Measurements from ENCODE around the gene DCLK1. TPM values are rescaled to one million over a fixed set of nuclear protein-coding genes. Genes with fewer than 3 reads are reported as not detected.
"Not testable (repeated sequence)": the region's sequence is repeated elsewhere in the genome, so short reads cannot be mapped to it uniquely, and the experiment has no call there.

DCLK1 gene
- total and polyA plus RNA-seq, 9 donors, result 42.0 to 109 (median 87.9) TPM

- Histone ChIP-seq H3K4me3 (ENCODE audit: low read length) (no peak overlapping the region), H3K27ac (ENCODE audit: low read length) (no peak overlapping the region), H3K27me3 (ENCODE audit: control insufficient read depth, insufficient read depth, low read length) (no peaks in the 10 kb centered on the region), H3K36me3 (ENCODE audit: control insufficient read depth, insufficient read depth, low read length) (peaks cover 5% of the 10 kb centered on the region), H3K4me1 (ENCODE audit: control insufficient read depth, insufficient read depth, low read length) (no peaks in the 10 kb centered on the region), H3K9me3 (replicated peaks; ENCODE audit: control insufficient read depth, low read depth, low read length) (no peaks in the 10 kb centered on the region)
- no peak for DNase-seq
- no CpG with 5 or more reads among the region's 1 CpG for WGBS (ENCODE audit: insufficient coverage)
Measured at GRCh38 chr13:36115306-36115705, 15.9 kb downstream of the DCLK1 start.

DNA sequence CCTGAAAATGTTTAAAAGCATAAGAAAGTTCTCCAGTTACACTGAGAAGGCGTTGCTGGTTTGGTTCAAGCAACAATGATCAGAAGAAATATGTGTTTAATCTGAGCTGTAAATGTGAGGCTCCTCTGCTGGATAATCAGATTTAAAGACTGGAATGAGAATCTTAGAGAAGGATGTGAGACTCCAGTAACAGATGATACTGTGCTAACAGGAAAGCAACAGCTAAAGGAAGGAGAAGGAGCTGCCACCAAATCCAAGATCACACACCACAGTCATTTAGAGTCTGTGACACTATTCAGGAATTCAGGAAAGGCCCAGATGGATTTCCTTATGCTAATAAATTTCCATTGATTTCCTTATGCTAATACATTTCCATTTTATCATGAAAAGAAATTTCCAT, 16.9 kb downstream of the DCLK1 start:
- no peak overlapping the region for H3K4me3 ChIP-seq (ENCODE audit: low read length)
- H3K9me3 ChIP-seq (replicated peaks; ENCODE audit: control insufficient read depth, low read depth, low read length), result no peaks in the 10 kb centered on the region
- H3K27me3 ChIP-seq (ENCODE audit: control insufficient read depth, insufficient read depth, low read length), result no peaks in the 10 kb centered on the region
- peaks cover 6% of the 10 kb centered on the region for H3K36me3 ChIP-seq (ENCODE audit: control insufficient read depth, insufficient read depth, low read length)
- DNase-seq, result no peak
- no peaks in the 10 kb centered on the region for H3K4me1 ChIP-seq (ENCODE audit: control insufficient read depth, insufficient read depth, low read length)
- no peak overlapping the region for H3K27ac ChIP-seq (ENCODE audit: low read length)
- 40% methylated on average over 1 of the region's 1 CpG for WGBS (ENCODE audit: insufficient coverage)

- Histone ChIP-seq H3K4me3 (ENCODE audit: low read length) (no peak overlapping the region), H3K27ac (ENCODE audit: low read length) (no peak overlapping the region), H3K27me3 (ENCODE audit: control insufficient read depth, insufficient read depth, low read length) (no peaks in the 10 kb centered on the region), H3K9me3 (replicated peaks; ENCODE audit: control insufficient read depth, low read depth, low read length) (no peaks in the 10 kb centered on the region), H3K4me1 (ENCODE audit: control insufficient read depth, insufficient read depth, low read length) (peaks cover 2% of the 10 kb centered on the region), H3K36me3 (ENCODE audit: control insufficient read depth, insufficient read depth, low read length) (peaks cover 15% of the 10 kb centered on the region)
- DNase-seq, result no peak
- 13% methylated on average over 1 of the region's 2 CpGs for WGBS (ENCODE audit: insufficient coverage)
Measured at GRCh38 chr13:36108954-36109353, 22.2 kb downstream of the DCLK1 start.

- Histone ChIP-seq H3K27ac (ENCODE audit: low read length) (no peak overlapping the region), H3K4me1 (ENCODE audit: control insufficient read depth, insufficient read depth, low read length) (peaks cover 2% of the 10 kb centered on the region), H3K4me3 (ENCODE audit: low read length) (no peak overlapping the region), H3K27me3 (ENCODE audit: control insufficient read depth, insufficient read depth, low read length) (no peaks in the 10 kb centered on the region), H3K9me3 (replicated peaks; ENCODE audit: control insufficient read depth, low read depth, low read length) (no peaks in the 10 kb centered on the region), H3K36me3 (ENCODE audit: control insufficient read depth, insufficient read depth, low read length) (peaks cover 16% of the 10 kb centered on the region)
- no peak for DNase-seq
- WGBS (ENCODE audit: insufficient coverage), result 78% methylated on average over 6 of the region's 7 CpGs
Measured at GRCh38 chr13:36108342-36108741, 22.8 kb downstream of the DCLK1 start.

DNA sequence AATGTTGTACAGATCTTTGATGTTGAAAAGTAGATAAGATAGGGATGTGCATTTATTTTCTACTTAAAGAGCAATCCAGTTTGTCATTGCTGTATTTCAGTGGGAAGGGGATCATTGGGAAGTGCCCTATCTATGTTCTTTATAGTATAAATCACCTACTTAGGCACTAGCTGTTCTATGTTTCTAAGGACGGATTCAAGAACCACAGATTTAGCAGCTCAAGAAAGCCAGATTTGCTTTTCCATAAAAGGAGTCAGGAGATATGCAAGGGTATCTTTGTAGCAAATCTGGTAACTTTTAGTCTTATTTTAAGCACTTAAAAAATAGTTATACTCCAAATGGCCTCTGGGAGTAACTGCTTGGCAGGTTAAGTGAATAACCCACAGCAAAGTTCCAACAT, 23.7 kb downstream of the DCLK1 start:
- no peak overlapping the region for H3K4me3 ChIP-seq (ENCODE audit: low read length)

GRCh38 chr13:36105726-36106125, 25.5 kb downstream of the DCLK1 start:
- Histone ChIP-seq H3K36me3 (ENCODE audit: control insufficient read depth, insufficient read depth, low read length) (peaks cover 17% of the 10 kb centered on the region), H3K27me3 (ENCODE audit: control insufficient read depth, insufficient read depth, low read length) (no peaks in the 10 kb centered on the region), H3K9me3 (replicated peaks; ENCODE audit: control insufficient read depth, low read depth, low read length) (no peaks in the 10 kb centered on the region), H3K4me3 (ENCODE audit: low read length) (no peak overlapping the region), H3K4me1 (ENCODE audit: control insufficient read depth, insufficient read depth, low read length) (peaks cover 10% of the 10 kb centered on the region), H3K27ac (ENCODE audit: low read length) (no peak overlapping the region)
- 61% methylated on average over 2 of the region's 3 CpGs for WGBS (ENCODE audit: insufficient coverage)
- DNase-seq, result no peak

More for the DNA sequence above, 23.7 kb downstream of the DCLK1 start:
- H3K36me3 ChIP-seq (ENCODE audit: control insufficient read depth, insufficient read depth, low read length), result peaks cover 20% of the 10 kb centered on the region
- H3K27me3 ChIP-seq (ENCODE audit: control insufficient read depth, insufficient read depth, low read length), result no peaks in the 10 kb centered on the region
- H3K4me1 ChIP-seq (ENCODE audit: control insufficient read depth, insufficient read depth, low read length), result peaks cover 2% of the 10 kb centered on the region
- H3K9me3 ChIP-seq (replicated peaks; ENCODE audit: control insufficient read depth, low read depth, low read length), result no peaks in the 10 kb centered on the region
- DNase-seq, result no peak
- no peak overlapping the region for H3K27ac ChIP-seq (ENCODE audit: low read length)
- WGBS (ENCODE audit: insufficient coverage), result no CpG with 5 or more reads among the region's 1 CpG

- no peak for DNase-seq
- Histone ChIP-seq H3K9me3 (replicated peaks; ENCODE audit: control insufficient read depth, low read depth, low read length) (no peaks in the 10 kb centered on the region), H3K36me3 (ENCODE audit: control insufficient read depth, insufficient read depth, low read length) (peaks cover 10% of the 10 kb centered on the region), H3K27me3 (ENCODE audit: control insufficient read depth, insufficient read depth, low read length) (no peaks in the 10 kb centered on the region), H3K4me1 (ENCODE audit: control insufficient read depth, insufficient read depth, low read length) (peaks cover 10% of the 10 kb centered on the region), H3K4me3 (ENCODE audit: low read length) (no peak overlapping the region), H3K27ac (ENCODE audit: low read length) (no peak overlapping the region)
- WGBS (ENCODE audit: insufficient coverage), result 73% methylated on average over 4 of the region's 4 CpGs
Measured at GRCh38 chr13:36102721-36103120, 28.5 kb downstream of the DCLK1 start.

DNA sequence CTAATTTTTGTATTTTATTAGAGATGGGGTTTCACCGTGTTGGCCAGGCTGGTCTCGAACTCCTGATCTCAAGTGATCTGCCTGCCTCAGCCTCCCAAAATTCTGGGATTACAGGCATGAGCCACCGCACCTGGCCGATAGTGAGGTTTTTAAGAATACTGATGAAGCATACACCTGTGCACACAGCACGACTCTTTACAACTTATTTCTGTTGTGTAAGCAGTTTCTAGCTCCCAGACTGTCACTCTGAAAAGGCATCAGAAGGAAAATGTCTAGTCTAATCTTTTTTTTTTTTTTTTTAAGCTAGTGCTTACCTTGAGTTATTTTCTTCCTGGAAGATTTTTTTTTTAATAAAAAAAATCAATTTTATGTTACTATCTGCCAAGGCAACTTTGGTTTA, 29.3 kb downstream of the DCLK1 start:
- H3K27me3 ChIP-seq (ENCODE audit: control insufficient read depth, insufficient read depth, low read length); H3K4me3 ChIP-seq (ENCODE audit: low read length); H3K27ac ChIP-seq (ENCODE audit: low read length); H3K4me1 ChIP-seq (ENCODE audit: control insufficient read depth, insufficient read depth, low read length); H3K36me3 ChIP-seq (ENCODE audit: control insufficient read depth, insufficient read depth, low read length); H3K9me3 ChIP-seq (replicated peaks; ENCODE audit: control insufficient read depth, low read depth, low read length); DNase-seq: not testable (repeated sequence)
- no CpG with 5 or more reads among the region's 5 CpGs for WGBS (ENCODE audit: insufficient coverage)

GRCh38 chr13:36101157-36101556, 30.0 kb downstream of the DCLK1 start:
- WGBS (ENCODE audit: insufficient coverage), result 65% methylated on average over 9 of the region's 9 CpGs

DNA sequence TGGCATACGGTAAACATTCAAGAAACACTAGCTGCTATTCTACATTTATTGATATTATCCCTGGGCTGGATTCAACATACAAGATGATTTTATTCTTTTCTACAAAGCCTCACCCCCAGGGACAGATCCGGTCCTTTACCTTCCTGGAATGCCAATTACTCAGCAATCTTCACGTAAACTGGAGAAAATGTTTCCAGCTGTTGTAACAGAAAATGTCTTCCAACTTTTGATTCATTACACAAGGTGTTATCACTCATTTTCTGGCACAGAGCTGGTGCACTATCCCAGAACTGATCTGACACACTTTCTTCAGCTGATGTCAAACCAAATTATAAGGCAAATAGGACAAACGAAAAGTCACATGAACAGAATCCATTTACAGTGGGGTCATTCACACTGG, 33.1 kb downstream of the DCLK1 start:
- Histone ChIP-seq H3K9me3 (replicated peaks; ENCODE audit: control insufficient read depth, low read depth, low read length) (no peaks in the 10 kb centered on the region), H3K4me1 (ENCODE audit: control insufficient read depth, insufficient read depth, low read length) (peaks cover 9% of the 10 kb centered on the region), H3K27me3 (ENCODE audit: control insufficient read depth, insufficient read depth, low read length) (no peaks in the 10 kb centered on the region), H3K36me3 (ENCODE audit: control insufficient read depth, insufficient read depth, low read length) (peaks cover 5% of the 10 kb centered on the region), H3K4me3 (ENCODE audit: low read length) (no peak overlapping the region), H3K27ac (ENCODE audit: low read length) (no peak overlapping the region)
- WGBS (ENCODE audit: insufficient coverage), result no CpG with 5 or more reads among the region's 4 CpGs
- DNase-seq, result no peak

More at GRCh38 chr13:36101157-36101556, 30.0 kb downstream of the DCLK1 start:
- H3K36me3 ChIP-seq (ENCODE audit: control insufficient read depth, insufficient read depth, low read length), result peaks cover 10% of the 10 kb centered on the region
- no peaks in the 10 kb centered on the region for H3K27me3 ChIP-seq (ENCODE audit: control insufficient read depth, insufficient read depth, low read length)
- no peak overlapping the region for H3K4me3 ChIP-seq (ENCODE audit: low read length)
- H3K27ac ChIP-seq (ENCODE audit: low read length), result no peak overlapping the region
- H3K9me3 ChIP-seq (replicated peaks; ENCODE audit: control insufficient read depth, low read depth, low read length), result no peaks in the 10 kb centered on the region
- H3K4me1 ChIP-seq (ENCODE audit: control insufficient read depth, insufficient read depth, low read length), result peaks cover 10% of the 10 kb centered on the region
- DNase-seq, result peak; percentile 33
